HG02623 (cell line): ENCODE data around the gene ROR2.

Source experiments
- ATAC-seq: cut with Tn5 transposase; IDR thresholded peaks from one replicate; pipeline ENCODE4 v1.9.1; 2021; ENCODE audit warnings: moderate library complexity; ENCODE audit not compliant: unreplicated experiment

ROR2 gene

GRCh38 chr9:91693226-91693625 is 256.8 kb downstream of the ROR2 start:
- no peak for ATAC-seq

GRCh38 chr9:91690540-91691249 is 259.3 kb downstream of the ROR2 start:
- ATAC-seq: no peak

- no peak for ATAC-seq
Measured at GRCh38 chr9:91689006-91689405, 261.0 kb downstream of the ROR2 start.

- ATAC-seq: no peak
Measured at GRCh38 chr9:91683269-91683668, 266.8 kb downstream of the ROR2 start.

- no peak for ATAC-seq
Measured at GRCh38 chr9:91682806-91683205, 267.2 kb downstream of the ROR2 start.

- peak; percentile 52 for ATAC-seq
Measured at GRCh38 chr9:91681461-91682305, 268.3 kb downstream of the ROR2 start.

- ATAC-seq: no peak
Measured at GRCh38 chr9:91680998-91681397, 269.0 kb downstream of the ROR2 start.

- no peak for ATAC-seq
Measured at GRCh38 chr9:91680106-91680505, 269.9 kb downstream of the ROR2 start.

- no peak for ATAC-seq
Measured at GRCh38 chr9:91678807-91679580, 271.0 kb downstream of the ROR2 start.

GRCh38 chr9:91677822-91678436 is 272.1 kb downstream of the ROR2 start:
- no peak for ATAC-seq

GRCh38 chr9:91677331-91677730 is 272.7 kb downstream of the ROR2 start:
- no peak for ATAC-seq

GRCh38 chr9:91676046-91676445 is 274.0 kb downstream of the ROR2 start:
- no peak for ATAC-seq

GRCh38 chr9:91664663-91665062 is 285.4 kb downstream of the ROR2 start:
- no peak for ATAC-seq

GRCh38 chr9:91663858-91664257 is 286.2 kb downstream of the ROR2 start:
- no peak for ATAC-seq

- no peak for ATAC-seq
Measured at GRCh38 chr9:91661451-91661850, 288.6 kb downstream of the ROR2 start.

GRCh38 chr9:91660521-91660920 is 289.5 kb downstream of the ROR2 start:
- ATAC-seq: no peak

- no peak for ATAC-seq
Measured at GRCh38 chr9:91659529-91660495, 290.2 kb downstream of the ROR2 start.

GRCh38 chr9:91658513-91659105 is 291.4 kb downstream of the ROR2 start:
- ATAC-seq: no peak

- no peak for ATAC-seq
Measured at GRCh38 chr9:91657501-91657900, 292.5 kb downstream of the ROR2 start.

GRCh38 chr9:91655658-91656057 is 294.4 kb downstream of the ROR2 start:
- no peak for ATAC-seq
